ENCODE measurements around the gene VWC2. TPM values are rescaled to one million over a fixed set of nuclear protein-coding genes. Genes with fewer than 3 reads are reported as not detected.

VWC2 gene
- total RNA-seq, 8 experiments from 2014 or later = 0.05 to 3.9 (median 0.93) TPM

DNA sequence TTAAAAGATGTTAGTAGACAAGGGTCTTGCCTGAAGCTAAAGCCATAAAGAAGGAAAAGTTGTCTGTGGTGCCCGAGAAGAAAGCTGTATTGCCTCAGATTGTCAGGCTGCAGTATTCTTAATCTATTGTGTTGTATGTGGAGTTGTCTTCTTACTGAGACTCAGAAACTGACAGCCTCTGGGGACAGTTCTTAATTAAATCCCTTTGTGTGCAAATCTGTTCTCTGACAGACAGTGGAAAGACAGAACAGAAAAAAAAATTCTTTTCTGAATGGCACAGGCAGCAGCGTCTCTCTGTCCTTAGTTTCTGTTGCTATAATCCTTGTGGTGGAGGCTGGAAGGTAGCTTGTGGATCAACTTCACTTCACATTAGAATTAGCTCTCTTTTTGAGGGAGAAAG is 16.8 kb downstream of the VWC2 start:
- Histone ChIP-seq H3K27ac (no peak overlapping the region), H3K4me3 (no peak overlapping the region), H3K4me1 (replicated peaks in 1 of 2) (peaks cover 5 to 12% of the 10 kb centered on the region in 2 donors)
- 0 to 60% (median 40%) methylated on average over 1 to 2 of the region's 2 CpGs; no CpG with 5 or more reads in 1 of the 10 experiments for WGBS, 10 experiments
- ATAC-seq (replicated peaks in 6 of 8) = peak in 4 of 8 experiments; percentile 11 to 45 (median 32)
- in situ Hi-C loops (cut with MboI; ENCODE audit: low pct_unique_long_range_greater_than_20kb in 2 of 9, low sequenced_read_pairs in 9 of 9, unreplicated experiment in 9 of 9) = no loop called here

- ATAC-seq (replicated peaks in 6 of 8) = peak; percentile 58 to 95 (median 86)
- in situ Hi-C loops (cut with MboI; ENCODE audit: low pct_unique_long_range_greater_than_20kb in 2 of 9, low sequenced_read_pairs in 9 of 9, unreplicated experiment in 9 of 9) = no loop called here
- 0 to 44% (median 30%) methylated on average over 1 to 4 of the region's 7 CpGs; no CpG with 5 or more reads in 3 of the 10 experiments for WGBS, 10 experiments
Observed at GRCh38 chr7:49791088-49791741, 17.8 kb downstream of the VWC2 start.

GRCh38 chr7:49797987-49798660 is 24.7 kb downstream of the VWC2 start:
- in situ Hi-C loops (cut with MboI; ENCODE audit: low pct_unique_long_range_greater_than_20kb in 2 of 9, low sequenced_read_pairs in 9 of 9, unreplicated experiment in 9 of 9) = no loop called here
- no peak overlapping the region for H3K4me3 ChIP-seq
- no peaks in the 10 kb centered on the region for H3K4me1 ChIP-seq (replicated peaks in 1 of 2)
- no peak overlapping the region for H3K27ac ChIP-seq
- no peak for ATAC-seq (replicated peaks in 6 of 8)
- WGBS, 10 experiments = 7 to 100% (median 57%) methylated on average over 1 to 6 of the region's 6 CpGs; no CpG with 5 or more reads in 1 of the 10 experiments

More at GRCh38 chr7:49791088-49791741, 17.8 kb downstream of the VWC2 start:
- H3K4me3 ChIP-seq = no peak overlapping the region
- no peak overlapping the region for H3K27ac ChIP-seq
- H3K4me1 ChIP-seq (replicated peaks in 1 of 2) = peaks cover 5 to 12% of the 10 kb centered on the region in 2 donors

- Histone ChIP-seq H3K4me3 (no peak overlapping the region), H3K4me1 (replicated peaks in 1 of 2) (no peaks in the 10 kb centered on the region), H3K27ac (no peak overlapping the region)
- 20 to 100% (median 62%) methylated on average over 1 to 4 of the region's 5 CpGs; no CpG with 5 or more reads in 4 of the 10 experiments for WGBS, 10 experiments
- ATAC-seq (replicated peaks in 6 of 8) = no peak
- in situ Hi-C loops (cut with MboI; ENCODE audit: low pct_unique_long_range_greater_than_20kb in 2 of 9, low sequenced_read_pairs in 9 of 9, unreplicated experiment in 9 of 9) = no loop called here
Observed at GRCh38 chr7:49800031-49800430, 26.6 kb downstream of the VWC2 start.

GRCh38 chr7:49802600-49802999 is 29.2 kb downstream of the VWC2 start:
- in situ Hi-C loops (cut with MboI; ENCODE audit: low pct_unique_long_range_greater_than_20kb in 2 of 9, low sequenced_read_pairs in 9 of 9, unreplicated experiment in 9 of 9) = no loop called here
- ATAC-seq (replicated peaks in 6 of 8) = no peak
- no peak overlapping the region for H3K4me3 ChIP-seq
- H3K4me1 ChIP-seq (replicated peaks in 1 of 2) = no peaks in the 10 kb centered on the region
- H3K27ac ChIP-seq = no peak overlapping the region
- 10 to 97% (median 83%) methylated on average over 2 to 11 of the region's 15 CpGs; no CpG with 5 or more reads in 3 of the 10 experiments for WGBS, 10 experiments

DNA sequence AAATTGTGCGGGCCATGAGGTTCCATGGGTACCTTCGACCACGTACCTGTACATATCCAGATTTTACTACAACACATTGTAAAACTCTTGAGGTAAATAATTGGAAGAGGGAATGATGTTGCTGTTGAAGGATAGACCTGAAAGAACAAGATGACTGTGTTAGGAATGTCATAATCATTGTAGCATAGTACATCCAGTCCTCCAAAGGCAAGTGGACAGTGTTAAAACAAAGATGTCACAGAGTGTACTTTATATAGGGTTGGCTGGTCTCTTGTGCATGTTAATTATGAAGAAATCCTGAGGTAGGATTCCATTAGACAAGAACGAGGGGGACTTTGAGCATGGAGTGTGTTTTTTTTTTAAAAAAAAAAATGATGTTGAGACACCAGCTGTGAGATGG is 30.4 kb downstream of the VWC2 start:
- H3K4me3 ChIP-seq = no peak overlapping the region
- no peaks in the 10 kb centered on the region for H3K4me1 ChIP-seq (replicated peaks in 1 of 2)
- ATAC-seq (replicated peaks in 6 of 8) = no peak
- in situ Hi-C loops (cut with MboI; ENCODE audit: low pct_unique_long_range_greater_than_20kb in 2 of 9, low sequenced_read_pairs in 9 of 9, unreplicated experiment in 9 of 9) = no loop called here
- 0 to 100% (median 90%) methylated on average over 1 to 4 of the region's 4 CpGs; no CpG with 5 or more reads in 4 of the 10 experiments for WGBS, 10 experiments
- no peak overlapping the region for H3K27ac ChIP-seq

GRCh38 chr7:49805371-49806007 is 32.1 kb downstream of the VWC2 start:
- Histone ChIP-seq H3K4me1 (replicated peaks in 1 of 2) (no peaks in the 10 kb centered on the region), H3K4me3 (no peak overlapping the region), H3K27ac (no peak overlapping the region)
- no peak for ATAC-seq (replicated peaks in 6 of 8)
- 21 to 82% (median 65%) methylated on average over 1 to 2 of the region's 2 CpGs; no CpG with 5 or more reads in 2 of the 10 experiments for WGBS, 10 experiments
- in situ Hi-C loops (cut with MboI; ENCODE audit: low pct_unique_long_range_greater_than_20kb in 2 of 9, low sequenced_read_pairs in 9 of 9, unreplicated experiment in 9 of 9) = no loop called here

GRCh38 chr7:49812534-49812933 is 39.1 kb downstream of the VWC2 start:
- peak in 6 of 8 experiments; percentile 24 to 76 (median 46) for ATAC-seq (replicated peaks in 6 of 8)
- in situ Hi-C loops (cut with MboI; ENCODE audit: low pct_unique_long_range_greater_than_20kb in 2 of 9, low sequenced_read_pairs in 9 of 9, unreplicated experiment in 9 of 9) = no loop called here
- Histone ChIP-seq H3K27ac (no peak overlapping the region), H3K4me1 (replicated peaks in 1 of 2) (peaks cover 9 to 10% of the 10 kb centered on the region in 2 donors), H3K4me3 (no peak overlapping the region)

GRCh38 chr7:49817279-49817678 is 43.8 kb downstream of the VWC2 start:
- 0 to 83% (median 67%) methylated on average over 1 of the region's 1 CpG; no CpG with 5 or more reads in 5 of the 10 experiments for WGBS, 10 experiments
- ATAC-seq (replicated peaks in 6 of 8) = peak in 3 of 8 experiments; percentile 26 to 46 (median 30)
- in situ Hi-C loops (cut with MboI; ENCODE audit: low pct_unique_long_range_greater_than_20kb in 2 of 9, low sequenced_read_pairs in 9 of 9, unreplicated experiment in 9 of 9) = no loop called here
- H3K4me3 ChIP-seq = no peak overlapping the region
- peaks cover 10% of the 10 kb centered on the region in 2 donors for H3K4me1 ChIP-seq (replicated peaks in 1 of 2)
- H3K27ac ChIP-seq = no peak overlapping the region

DNA sequence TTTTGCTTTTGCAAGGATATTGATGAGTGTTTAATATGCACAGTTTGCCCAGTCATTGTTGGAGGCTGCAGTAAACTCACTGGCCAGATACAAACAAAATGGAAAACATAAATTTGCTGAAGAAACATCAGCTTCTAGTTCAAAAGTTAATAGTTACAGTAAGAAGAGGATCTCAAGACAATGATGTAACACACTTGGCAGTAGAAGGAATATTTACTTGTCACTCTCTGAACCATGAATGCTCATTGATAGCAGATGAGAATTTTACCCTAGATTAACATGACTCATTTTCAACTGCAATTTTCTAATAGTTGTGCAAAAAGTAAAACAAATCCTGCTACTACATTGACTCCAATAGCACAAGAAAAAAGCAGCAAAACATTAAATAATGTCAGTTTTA is 47.7 kb downstream of the VWC2 start:
- Histone ChIP-seq H3K4me1 (replicated peaks in 1 of 2) (peaks cover 10% of the 10 kb centered on the region in 2 donors), H3K4me3 (no peak overlapping the region), H3K27ac (no peak overlapping the region)
- in situ Hi-C loops (cut with MboI; ENCODE audit: low pct_unique_long_range_greater_than_20kb in 2 of 9, low sequenced_read_pairs in 9 of 9, unreplicated experiment in 9 of 9) = no loop called here
- no peak for ATAC-seq (replicated peaks in 6 of 8)

DNA sequence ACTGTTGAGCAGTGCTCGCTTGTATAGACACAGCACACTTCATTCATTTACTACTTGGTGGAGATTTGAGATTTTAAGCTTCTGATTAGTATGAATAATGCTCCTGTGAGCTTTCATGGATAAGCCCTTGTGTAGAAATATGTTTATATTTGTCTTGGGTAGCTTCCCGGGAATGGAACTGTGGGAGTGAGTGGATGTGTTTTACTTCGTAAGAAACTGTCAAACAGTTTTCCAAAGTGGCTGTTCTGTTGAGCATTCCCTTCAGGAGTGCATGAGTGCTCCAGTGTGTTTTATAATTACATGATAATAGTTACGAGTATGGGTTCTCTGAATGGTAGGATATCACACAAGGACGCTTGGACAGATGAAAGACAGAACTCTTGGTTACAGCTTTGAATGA is 49.4 kb downstream of the VWC2 start:
- H3K4me3 ChIP-seq = no peak overlapping the region
- no peak overlapping the region for H3K27ac ChIP-seq
- in situ Hi-C loops (cut with MboI; ENCODE audit: low pct_unique_long_range_greater_than_20kb in 2 of 9, low sequenced_read_pairs in 9 of 9, unreplicated experiment in 9 of 9) = no loop called here
- no peak for ATAC-seq (replicated peaks in 6 of 8)
- WGBS, 10 experiments = 0 to 100% (median 40%) methylated on average over 1 to 5 of the region's 5 CpGs; no CpG with 5 or more reads in 1 of the 10 experiments
- no peaks in the 10 kb centered on the region for H3K4me1 ChIP-seq (replicated peaks in 1 of 2)

GRCh38 chr7:49823566-49823965 is 50.1 kb downstream of the VWC2 start:
- H3K4me1 ChIP-seq (replicated peaks in 1 of 2) = no peaks in the 10 kb centered on the region
- WGBS, 10 experiments = 20 to 100% (median 85%) methylated on average over 2 to 3 of the region's 3 CpGs; no CpG with 5 or more reads in 5 of the 10 experiments
- no peak overlapping the region for H3K4me3 ChIP-seq
- in situ Hi-C loops (cut with MboI; ENCODE audit: low pct_unique_long_range_greater_than_20kb in 2 of 9, low sequenced_read_pairs in 9 of 9, unreplicated experiment in 9 of 9) = no loop called here
- ATAC-seq (replicated peaks in 6 of 8) = no peak
- H3K27ac ChIP-seq = no peak overlapping the region

GRCh38 chr7:49839863-49840645 is 66.6 kb downstream of the VWC2 start:
- Histone ChIP-seq H3K4me3 (no peak overlapping the region), H3K27ac (no peak overlapping the region), H3K4me1 (replicated peaks in 1 of 2) (no peaks in the 10 kb centered on the region)
- in situ Hi-C loops (cut with MboI; ENCODE audit: low pct_unique_long_range_greater_than_20kb in 2 of 9, low sequenced_read_pairs in 9 of 9, unreplicated experiment in 9 of 9) = no loop called here
- 7 to 100% (median 74%) methylated on average over 1 to 11 of the region's 13 CpGs; no CpG with 5 or more reads in 1 of the 10 experiments for WGBS, 10 experiments
- no peak for ATAC-seq (replicated peaks in 6 of 8)
